ENCODE results near the gene WFDC1. TPM values are rescaled to one million over a fixed set of nuclear protein-coding genes. Genes with fewer than 3 reads are reported as not detected.

Gene WFDC1
- total RNA-seq, 2 donors from 2014 or later: 0.78 to 2.3 TPM

- no peak for TF ChIP-seq POLR2A (IDR thresholded peaks at IDR 0.05)
- TF ChIP-seq, protein P1, sequence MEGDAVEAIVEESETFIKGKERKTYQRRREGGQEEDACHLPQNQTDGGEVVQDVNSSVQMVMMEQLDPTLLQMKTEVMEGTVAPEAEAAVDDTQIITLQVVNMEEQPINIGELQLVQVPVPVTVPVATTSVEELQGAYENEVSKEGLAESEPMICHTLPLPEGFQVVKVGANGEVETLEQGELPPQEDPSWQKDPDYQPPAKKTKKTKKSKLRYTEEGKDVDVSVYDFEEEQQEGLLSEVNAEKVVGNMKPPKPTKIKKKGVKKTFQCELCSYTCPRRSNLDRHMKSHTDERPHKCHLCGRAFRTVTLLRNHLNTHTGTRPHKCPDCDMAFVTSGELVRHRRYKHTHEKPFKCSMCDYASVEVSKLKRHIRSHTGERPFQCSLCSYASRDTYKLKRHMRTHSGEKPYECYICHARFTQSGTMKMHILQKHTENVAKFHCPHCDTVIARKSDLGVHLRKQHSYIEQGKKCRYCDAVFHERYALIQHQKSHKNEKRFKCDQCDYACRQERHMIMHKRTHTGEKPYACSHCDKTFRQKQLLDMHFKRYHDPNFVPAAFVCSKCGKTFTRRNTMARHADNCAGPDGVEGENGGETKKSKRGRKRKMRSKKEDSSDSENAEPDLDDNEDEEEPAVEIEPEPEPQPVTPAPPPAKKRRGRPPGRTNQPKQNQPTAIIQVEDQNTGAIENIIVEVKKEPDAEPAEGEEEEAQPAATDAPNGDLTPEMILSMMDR (IDR thresholded peaks at IDR 0.05): no peak
- H3K27me3 ChIP-seq: peaks cover 0 to 17% of the 10 kb centered on the region in 2 donors
- no peak for ATAC-seq
- H3K27ac ChIP-seq: no peak overlapping the region
- no peaks in the 10 kb centered on the region for H3K4me1 ChIP-seq
- no peak overlapping the region for H3K4me3 ChIP-seq
- H3K9me3 ChIP-seq: no peaks in the 10 kb centered on the region
- WGBS, 2 donors: 81 to 83% methylated on average over 7 of the region's 7 CpGs
- intact Hi-C loops (cut with DNase I): no loop called here
- H3K36me3 ChIP-seq (replicated peaks in 1 of 2; ENCODE audit: insufficient read depth in 1 of 2, low read depth in 2 of 2): no peaks in the 10 kb centered on the region
- no peak for DNase-seq
Measured at GRCh38 chr16:84310642-84311041, 16.0 kb downstream of the WFDC1 start.

DNA sequence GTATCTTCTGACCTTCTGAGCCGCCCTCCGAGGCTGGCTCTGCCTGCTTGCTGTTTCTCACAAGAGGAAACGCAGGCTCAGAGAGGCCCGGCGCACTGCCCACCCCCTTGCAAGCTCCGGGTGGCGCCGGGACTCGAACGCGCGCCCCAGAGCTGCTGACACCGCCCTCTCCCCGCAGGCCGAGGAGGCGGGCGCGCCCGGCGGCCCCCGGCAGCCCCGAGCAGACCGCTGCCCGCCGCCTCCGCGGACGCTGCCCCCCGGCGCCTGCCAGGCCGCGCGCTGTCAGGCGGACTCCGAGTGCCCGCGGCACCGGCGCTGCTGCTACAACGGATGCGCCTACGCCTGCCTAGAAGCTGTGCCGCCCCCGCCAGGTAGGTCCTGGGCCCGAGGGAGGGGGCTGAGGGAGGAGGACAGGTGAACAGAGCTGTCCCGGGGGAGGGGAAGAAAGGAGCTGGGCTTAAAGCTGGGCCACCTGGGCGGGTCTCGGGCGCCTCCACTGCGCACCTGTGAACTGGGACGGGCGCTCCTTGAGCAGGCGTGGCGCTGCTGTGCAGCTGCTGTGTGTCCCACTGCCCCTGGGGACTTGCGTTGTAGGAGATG, 18.2 kb downstream of the WFDC1 start:
- H3K9me3 ChIP-seq: peaks cover 0 to 3% (median 0%) of the 10 kb centered on the region in 3 donors
- DNase-seq (peak in 1 of 4 donors; percentile 24), ATAC-seq (no peak)
- intact Hi-C loops (cut with DNase I): no loop called here
- TF ChIP-seq POLR2A (IDR thresholded peaks at IDR 0.05): no peak
- TF ChIP-seq, protein P1 (IDR thresholded peaks at IDR 0.05): no peak
- peaks cover 0 to 17% of the 10 kb centered on the region in 2 donors for H3K27me3 ChIP-seq
- H3K4me1 ChIP-seq: no peaks in the 10 kb centered on the region
- H3K27ac ChIP-seq: no peak overlapping the region
- WGBS, 2 donors: 3 to 7% methylated on average over 16 to 48 of the region's 55 CpGs
- no peak overlapping the region for H3K4me3 ChIP-seq
- H3K36me3 ChIP-seq (replicated peaks in 1 of 2; ENCODE audit: insufficient read depth in 1 of 2, low read depth in 2 of 2): no peaks in the 10 kb centered on the region

DNA sequence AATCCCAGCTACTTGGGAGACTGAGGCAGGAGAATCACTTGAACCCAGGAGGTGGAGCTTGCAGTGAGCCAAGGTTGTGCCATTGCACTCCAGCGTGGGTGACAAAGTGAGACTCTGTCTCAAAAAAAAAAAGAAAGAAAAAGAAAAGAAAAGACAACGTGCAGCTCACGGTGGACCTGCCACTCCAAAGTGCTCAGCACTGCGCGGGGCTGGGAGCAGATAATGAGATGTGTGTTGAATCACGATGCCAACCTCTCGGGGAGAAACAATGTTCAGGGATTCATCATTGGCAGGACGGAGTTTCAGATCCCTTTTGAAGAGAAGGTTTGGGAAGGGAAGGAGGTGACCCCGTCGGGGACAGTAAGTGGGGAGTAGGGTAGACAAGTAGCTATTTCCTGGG, 19.2 kb downstream of the WFDC1 start:
- no peak for ATAC-seq
- WGBS, 2 donors: 42 to 45% methylated on average over 10 of the region's 10 CpGs

GRCh38 chr16:84314373-84314772, 19.7 kb downstream of the WFDC1 start:
- Histone ChIP-seq H3K27ac (no peak overlapping the region), H3K4me1 (no peaks in the 10 kb centered on the region), H3K4me3 (no peak overlapping the region), H3K27me3 (peaks cover 0 to 11% of the 10 kb centered on the region in 2 donors), H3K36me3 (replicated peaks in 1 of 2; ENCODE audit: insufficient read depth in 1 of 2, low read depth in 2 of 2) (no peaks in the 10 kb centered on the region), H3K9me3 (peaks cover 0 to 6% (median 0%) of the 10 kb centered on the region in 3 donors)
- 47 to 53% methylated on average over 6 of the region's 6 CpGs for WGBS, 2 donors
- ATAC-seq (no peak), DNase-seq (no peak)
- TF ChIP-seq POLR2A (IDR thresholded peaks at IDR 0.05): no peak
- TF ChIP-seq, protein P1 (IDR thresholded peaks at IDR 0.05): no peak
- intact Hi-C loops (cut with DNase I): no loop called here

More for the DNA sequence above, 19.2 kb downstream of the WFDC1 start:
- Histone ChIP-seq H3K9me3 (peaks cover 0 to 6% (median 0%) of the 10 kb centered on the region in 3 donors), H3K27ac (no peak overlapping the region), H3K4me1 (no peaks in the 10 kb centered on the region), H3K4me3 (no peak overlapping the region), H3K27me3 (peaks cover 0 to 11% of the 10 kb centered on the region in 2 donors), H3K36me3 (replicated peaks in 1 of 2; ENCODE audit: insufficient read depth in 1 of 2, low read depth in 2 of 2) (no peaks in the 10 kb centered on the region)
- DNase-seq: no peak
- TF ChIP-seq, protein P1 (IDR thresholded peaks at IDR 0.05): no peak
- intact Hi-C loops (cut with DNase I): no loop called here

DNA sequence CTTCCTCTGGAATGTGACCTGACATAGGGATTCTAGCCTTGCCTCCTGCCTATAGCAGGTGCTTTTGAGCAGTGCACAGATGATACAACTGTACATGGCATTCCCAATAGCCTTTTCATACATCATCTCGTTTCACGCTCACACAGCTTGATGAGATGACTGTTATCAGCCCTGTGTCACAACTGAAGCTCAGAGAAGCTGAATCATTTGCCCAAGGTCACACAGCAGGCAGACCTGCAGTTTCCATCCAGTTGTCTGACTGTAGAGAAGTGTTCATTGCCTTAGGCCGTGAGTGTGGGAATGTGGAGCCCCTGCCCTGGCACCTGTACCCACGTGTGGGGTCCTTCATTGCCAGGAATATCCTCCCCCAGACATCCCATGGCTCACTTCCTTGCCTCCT, 20.1 kb downstream of the WFDC1 start:
- WGBS, 2 donors: 41 to 47% methylated on average over 4 of the region's 4 CpGs
- Histone ChIP-seq H3K27me3 (peaks cover 0 to 11% of the 10 kb centered on the region in 2 donors), H3K4me3 (no peak overlapping the region), H3K36me3 (replicated peaks in 1 of 2; ENCODE audit: insufficient read depth in 1 of 2, low read depth in 2 of 2) (no peaks in the 10 kb centered on the region), H3K4me1 (no peaks in the 10 kb centered on the region), H3K27ac (no peak overlapping the region), H3K9me3 (peaks cover 0 to 6% (median 0%) of the 10 kb centered on the region in 3 donors)
- DNase-seq (no peak), ATAC-seq (no peak)
- TF ChIP-seq, protein P1 (IDR thresholded peaks at IDR 0.05): no peak
- no peak for TF ChIP-seq POLR2A (IDR thresholded peaks at IDR 0.05)
- intact Hi-C loops (cut with DNase I): no loop called here
